NCI-H2107 (cell line): Measurements from ENCODE around the gene TBXA2R.
A peak's percentile ranks its signal among the peaks of the same experiment; 100 is the strongest.
"Not testable (repeated sequence)": the region's sequence is repeated elsewhere in the genome, so short reads cannot be mapped to it uniquely, and the experiment has no call there.

ENCODE experiments used
- DNase-seq: peaks from one replicate; lab custom pipeline; 2025; lab: John Stamatoyannopoulos, UW

Gene TBXA2R

GRCh38 chr19:3639479-3639878 lies 32.8 kb upstream of the TBXA2R start:
- DNase-seq, result no peak

GRCh38 chr19:3638208-3639193 lies 31.8 kb upstream of the TBXA2R start:
- no peak for DNase-seq

- DNase-seq, result no peak
Measured at GRCh38 chr19:3637621-3638020, 30.9 kb upstream of the TBXA2R start.

- DNase-seq, result no peak
Measured at GRCh38 chr19:3636962-3637361, 30.3 kb upstream of the TBXA2R start.

- no peak for DNase-seq
Measured at GRCh38 chr19:3636506-3636905, 29.8 kb upstream of the TBXA2R start.

- no peak for DNase-seq
Measured at GRCh38 chr19:3634496-3635045, 27.9 kb upstream of the TBXA2R start.

- DNase-seq, result no peak
Measured at GRCh38 chr19:3633559-3633988, 26.9 kb upstream of the TBXA2R start.

GRCh38 chr19:3632739-3633558 lies 26.3 kb upstream of the TBXA2R start:
- DNase-seq, result no peak

- DNase-seq, result no peak
Measured at GRCh38 chr19:3632098-3632497, 25.4 kb upstream of the TBXA2R start.

- DNase-seq, result no peak
Measured at GRCh38 chr19:3631053-3631861, 24.6 kb upstream of the TBXA2R start.

GRCh38 chr19:3628766-3629165 lies 22.1 kb upstream of the TBXA2R start:
- not testable (repeated sequence) for DNase-seq

- no peak for DNase-seq
Measured at GRCh38 chr19:3627351-3627723, 20.7 kb upstream of the TBXA2R start.

- peak; percentile 96 for DNase-seq
Measured at GRCh38 chr19:3626473-3627350, 20.0 kb upstream of the TBXA2R start, which contains the start of gene CACTIN. Gene CACTIN (minus strand): TSS chr19:3626790. CDS start chr19:3626762, 28 bp downstream.

GRCh38 chr19:3625996-3626472 lies 19.4 kb upstream of the TBXA2R start:
- no peak for DNase-seq

- no peak for DNase-seq
Measured at GRCh38 chr19:3623716-3624115, 17.0 kb upstream of the TBXA2R start.

- no peak for DNase-seq
Measured at GRCh38 chr19:3622224-3622623, 15.5 kb upstream of the TBXA2R start.

- DNase-seq, result no peak
Measured at GRCh38 chr19:3621689-3622088, 15.0 kb upstream of the TBXA2R start.

GRCh38 chr19:3620817-3621547 lies 14.3 kb upstream of the TBXA2R start:
- DNase-seq, result no peak

- no peak for DNase-seq
Measured at GRCh38 chr19:3620145-3620816, 13.6 kb upstream of the TBXA2R start.
